Endothelial cell of umbilical vein (primary cell): ENCODE measurements around the gene PRR5L. TPM values are rescaled to one million over a fixed set of nuclear protein-coding genes. Genes with fewer than 3 reads are reported as not detected.

Experiments
- BruUV-seq: library from RNA; stranded (reverse); fragments of 400-500 nt; replicated peaks from 2 replicates; lab custom pipeline; 2021; lab: Mats Ljungman, UMichigan
- CTCF ChIA-PET: fragments of 300-600, 350-600 bp; sonication (Branson Sonifier 250); formaldehyde crosslinking; loops from one replicate; lab custom pipeline; 2021; ENCODE audit warnings: antibody characterized with exemption, inconsistent platforms; lab: Charles Lee
- POLR2A ChIA-PET: fragments of 300-600, 350-600 bp; sonication (Branson Sonifier 250); formaldehyde crosslinking; loops from one replicate; lab custom pipeline; 2021; ENCODE audit warnings: antibody characterized with exemption, inconsistent platforms; lab: Charles Lee
- DNase-seq: peaks from one replicate; pipeline ENCODE4 v3.0.0-alpha.2; 2011; ENCODE audit warnings: low read depth, low spot score
- FAIRE-seq: peaks from 2 replicates; lab custom pipeline; 2011; peaks lifted over from hg19 to GRCh38; lab: Jason Lieb, UNC
- H2AFZ ChIP-seq: 2 replicates; pipeline ENCODE4 v1.6.0; 2012; ENCODE audit warnings: low read depth, low read length, control low read depth, inconsistent platforms
- H3K27ac ChIP-seq: 2 replicates; pipeline ENCODE4 v1.5.1; 2011; ENCODE audit warnings: low read depth, mild to moderate bottlenecking, control low read depth, low read length, moderate library complexity; ENCODE audit not compliant: insufficient read depth
- H3K27me3 ChIP-seq, 2 experiments: 2 replicates each; pipeline versions ENCODE4 v1.6.0 to v1.6.1; 2011; ENCODE audit warnings: low read length in 2 of 2, mixed read lengths in 1 of 2; ENCODE audit not compliant: control insufficient read depth in 2 of 2, insufficient read depth in 2 of 2
- H3K36me3 ChIP-seq, 2 experiments: 2 replicates in 1 of 2; 3 replicates in 1 of 2; pipeline ENCODE4 v1.5.1; 2011; ENCODE audit warnings: low read length in 2 of 2, mild to moderate bottlenecking in 1 of 2, moderate library complexity in 1 of 2; ENCODE audit not compliant: control insufficient read depth in 2 of 2, insufficient read depth in 2 of 2; ENCODE audit errors: extremely low read depth in 1 of 2
- H3K4me1 ChIP-seq: 3 replicates; pipeline ENCODE4 v1.5.1; 2011; ENCODE audit warnings: mild to moderate bottlenecking, low read length; ENCODE audit not compliant: control insufficient read depth, insufficient read depth; ENCODE audit errors: extremely low read depth
- H3K4me2 ChIP-seq: 2 replicates; pipeline ENCODE4 v1.6.1; 2011; ENCODE audit warnings: low read length, control low read depth, mixed read lengths; ENCODE audit not compliant: insufficient read depth
- H3K4me3 ChIP-seq, 3 experiments: fragments of 200-600 bp in 1 of 3; sonication (generic), shearing (Covaris generic) in 1 of 3; replicated peaks in 1 of 3; 2 replicates each; pipeline ENCODE4 v1.5.1; 2011 to 2016; ENCODE audit warnings: control low read depth in 3 of 3, low read length in 3 of 3, mild to moderate bottlenecking in 2 of 3, inconsistent platforms in 1 of 3, low read depth in 1 of 3, moderate library complexity in 1 of 3; ENCODE audit not compliant: insufficient read depth in 1 of 3
- H3K79me2 ChIP-seq: 2 replicates; pipeline ENCODE4 v1.6.0; 2012; ENCODE audit warnings: low read length, inconsistent platforms; ENCODE audit not compliant: control insufficient read depth, insufficient read depth
- H3K9ac ChIP-seq: replicated peaks from 2 replicates; pipeline ENCODE3; 2011; ENCODE audit warnings: low read length, control low read depth; ENCODE audit not compliant: insufficient read depth; ENCODE audit errors: extremely low read depth
- H3K9me1 ChIP-seq: replicated peaks from 3 replicates; pipeline ENCODE4 v1.6.0; 2011; ENCODE audit warnings: mild to moderate bottlenecking, low read length; ENCODE audit not compliant: control insufficient read depth, insufficient read depth; ENCODE audit errors: extremely low read depth
- H3K9me3 ChIP-seq: replicated peaks from 2 replicates; pipeline ENCODE4 v1.5.1; 2012; ENCODE audit warnings: low read length, inconsistent platforms; ENCODE audit not compliant: control insufficient read depth, insufficient read depth
- H4K20me1 ChIP-seq: replicated peaks from 2 replicates; pipeline ENCODE3; 2011; ENCODE audit warnings: mild to moderate bottlenecking, low read length; ENCODE audit not compliant: control insufficient read depth, insufficient read depth; ENCODE audit errors: extremely low read depth
- CTCF ChIP-seq, 2 donors: IDR thresholded peaks; 1 replicate in 1 of 2; 2 replicates in 1 of 2; pipeline ENCODE4 v1.5.1; 2011; ENCODE audit warnings: low read length in 2 of 2, mild to moderate bottlenecking in 2 of 2, moderate library complexity in 2 of 2, control low read depth in 1 of 2, inconsistent platforms in 1 of 2, low read depth in 1 of 2; ENCODE audit not compliant: insufficient read depth in 1 of 2; ENCODE audit errors: extremely low read depth in 1 of 2
- EZH2 ChIP-seq: IDR thresholded peaks from 2 replicates; pipeline ENCODE4 v1.6.1; 2012; ENCODE audit warnings: borderline replicate concordance, low read depth, mild to moderate bottlenecking, moderate library complexity, low read length, inconsistent platforms; ENCODE audit not compliant: severe bottlenecking
- FOS ChIP-seq: IDR thresholded peaks from 2 replicates; pipeline ENCODE4 v1.6.1; 2011; ENCODE audit warnings: mild to moderate bottlenecking, low read length, moderate library complexity, borderline replicate concordance; ENCODE audit not compliant: insufficient read depth
- GATA2 ChIP-seq: IDR thresholded peaks from 2 replicates; pipeline ENCODE4 v1.7.0; 2011; ENCODE audit warnings: low read depth, mild to moderate bottlenecking, moderate library complexity, mixed read lengths, low read length; ENCODE audit not compliant: insufficient read length, insufficient read depth
- JUN ChIP-seq: IDR thresholded peaks from 2 replicates; pipeline ENCODE4 v1.6.1; 2011; ENCODE audit warnings: borderline replicate concordance, low read depth; ENCODE audit not compliant: insufficient read length, insufficient read depth
- MAX ChIP-seq: IDR thresholded peaks from 2 replicates; pipeline ENCODE4 v1.6.1; 2011; ENCODE audit not compliant: insufficient read depth, insufficient read length
- MYC ChIP-seq: IDR thresholded peaks from one replicate; pipeline ENCODE4 v1.6.1; 2011; ENCODE audit warnings: mild to moderate bottlenecking, low read depth, low read length
- POLR2A ChIP-seq: IDR thresholded peaks from 2 replicates; pipeline ENCODE4 v1.6.1; 2012; ENCODE audit warnings: low read depth, mild to moderate bottlenecking, control low read depth, low read length
- POLR2AphosphoS5 ChIP-seq: IDR thresholded peaks from 2 replicates; pipeline ENCODE4 v1.6.1; 2012; ENCODE audit warnings: low read depth, mild to moderate bottlenecking, control low read depth, low read length, moderate library complexity; ENCODE audit not compliant: insufficient read depth
- dilution Hi-C: fragments of 300-500 bp; cut with MboI; formaldehyde crosslinking; loops from one replicate; pipeline ENCODE4 v1.15.0; 2019; ENCODE audit warnings: low sequenced_read_pairs; ENCODE audit not compliant: extremely low pct_ligation_motif_present
- intact Hi-C: fragments of 100-400 bp; cut with micrococcal nuclease; formaldehyde crosslinking; loops from one replicate; pipeline ENCODE4 v1.10.0; 2022
- polyA plus RNA-seq, 4 experiments: library from polyadenylated mRNA; depleted of rRNA in 3 of 4; stranded (reverse) in 3 of 4; unstranded in 1 of 4; fragments of >200 nt; gene quantifications; 2 replicates each; pipeline versions ENCODE4 v1.2.1 to v1.2.3, GENCODE V29; 2011 to 2012; ENCODE audit warnings: missing spikeins in 1 of 4
- total RNA-seq: library from RNA; stranded (reverse); gene quantifications from 2 replicates; pipeline ENCODE4 v1.2.3, GENCODE V29; 2021

PRR5L gene
- total and polyA plus RNA-seq, 2 donors (not counting 3 experiments of a cell fraction or from before 2014, with no cell fraction given): 2.5 to 6.1 TPM

- intact Hi-C loops (no loop called here), dilution Hi-C loops (no loop called here)
- Histone ChIP-seq H3K9me3 (no peaks in the 10 kb centered on the region), H3K36me3 (peaks cover 0 to 7% of the 10 kb centered on the region in 2 experiments), H3K4me3 (no peak overlapping the region), H3K9ac (no peak overlapping the region), H3K27ac (no peak overlapping the region), H3K4me1 (no peaks in the 10 kb centered on the region), H4K20me1 (no peaks in the 10 kb centered on the region), H3K27me3 (no peaks in the 10 kb centered on the region), H2AFZ (no peak overlapping the region), H3K4me2 (no peak overlapping the region), H3K9me1 (no peaks in the 10 kb centered on the region), H3K79me2 (no peaks in the 10 kb centered on the region)
- TF ChIP-seq MYC: no peak
- DNase-seq (no peak), FAIRE-seq (no peak)
- no TSS peak for BruUV-seq
- ChIA-PET POLR2A (no interaction called here), CTCF (interaction anchor here (1.6 to 2.8 kb wide), 3 partner anchors 8 to 212 kb away, joined by 4 to 14 read pairs (median 7); no protein-coding TSS in a partner anchor)
These were observed 15.6 kb upstream of the PRR5L start for GRCh38 chr11:36280531-36280930.

GRCh38 chr11:36281850-36282249, 14.2 kb upstream of the PRR5L start:
- H3K9ac ChIP-seq: no peak overlapping the region
- TF ChIP-seq MYC (no peak), CTCF (IDR thresholded peaks at IDR 0.05; ENCODE audit: extremely low read depth in 1 of 2, insufficient read depth in 1 of 2, low read depth in 1 of 2, low read length in 2 of 2) (no peak), POLR2AphosphoS5 (no peak), EZH2 (no peak), FOS (no peak), MAX (no peak), POLR2A (no peak), JUN (no peak), GATA2 (no peak)
- FAIRE-seq: no peak
- peaks cover 0 to 3% of the 10 kb centered on the region in 2 experiments for H3K36me3 ChIP-seq
- ChIA-PET CTCF (interaction anchor here (1.6 to 2.8 kb wide), 3 partner anchors 9 to 211 kb away, joined by 6 to 14 read pairs (median 7); no protein-coding TSS in a partner anchor), POLR2A (interaction anchor here (0.6 kb wide), 1 partner anchor 460 kb away, joined by 3 read pairs; no protein-coding TSS in a partner anchor)
- H3K9me3 ChIP-seq: no peaks in the 10 kb centered on the region
- H3K79me2 ChIP-seq: no peaks in the 10 kb centered on the region
- BruUV-seq: no TSS peak
- H2AFZ ChIP-seq: no peak overlapping the region
- H3K4me1 ChIP-seq: no peaks in the 10 kb centered on the region
- dilution Hi-C loops: no loop called here
- no peaks in the 10 kb centered on the region for H3K27me3 ChIP-seq
- intact Hi-C loops: no loop called here
- no peak overlapping the region for H3K4me3 ChIP-seq
- no peak for DNase-seq
- no peak overlapping the region for H3K27ac ChIP-seq
- no peaks in the 10 kb centered on the region for H3K9me1 ChIP-seq
- no peaks in the 10 kb centered on the region for H4K20me1 ChIP-seq
- no peak overlapping the region for H3K4me2 ChIP-seq
